Sciatic nerve (tissue), 2 donors: ENCODE results near the gene HSD11B2. TPM values are rescaled to one million over a fixed set of nuclear protein-coding genes. Genes with fewer than 3 reads are reported as not detected.

Source experiments
- ATAC-seq: fragments of 200-7000 bp; cut with Tn5 transposase; one replicate; pipeline ENCODE4 v1.9.1; 2020; ENCODE audit warnings: mild to moderate bottlenecking, moderate library complexity
- DNase-seq: peaks from one replicate; pipeline ENCODE4 v3.0.0-alpha.2; 2020; ENCODE audit warnings: low spot score
- intact Hi-C: fragments of 100-400 bp; cut with DNase I; formaldehyde crosslinking; loops from one replicate; pipeline ENCODE4 v1.14.2; 2022
- total RNA-seq: library from RNA; stranded (reverse); fragmentation: NEBNext Ultra II Directional; extraction: Animal tissue kit (Norgen Biotek cat#: 25700); gene quantifications from one replicate; pipeline ENCODE4 v1.2.1, GENCODE V29; 2021
- donor health status: DM: no; HTN: no; CAD: no.
- donor health status: DM: no; HTN: no; CAD: no.

The HSD11B2 gene
- total RNA-seq, 1 donor from 2014 or later = 0.53 TPM

DNA sequence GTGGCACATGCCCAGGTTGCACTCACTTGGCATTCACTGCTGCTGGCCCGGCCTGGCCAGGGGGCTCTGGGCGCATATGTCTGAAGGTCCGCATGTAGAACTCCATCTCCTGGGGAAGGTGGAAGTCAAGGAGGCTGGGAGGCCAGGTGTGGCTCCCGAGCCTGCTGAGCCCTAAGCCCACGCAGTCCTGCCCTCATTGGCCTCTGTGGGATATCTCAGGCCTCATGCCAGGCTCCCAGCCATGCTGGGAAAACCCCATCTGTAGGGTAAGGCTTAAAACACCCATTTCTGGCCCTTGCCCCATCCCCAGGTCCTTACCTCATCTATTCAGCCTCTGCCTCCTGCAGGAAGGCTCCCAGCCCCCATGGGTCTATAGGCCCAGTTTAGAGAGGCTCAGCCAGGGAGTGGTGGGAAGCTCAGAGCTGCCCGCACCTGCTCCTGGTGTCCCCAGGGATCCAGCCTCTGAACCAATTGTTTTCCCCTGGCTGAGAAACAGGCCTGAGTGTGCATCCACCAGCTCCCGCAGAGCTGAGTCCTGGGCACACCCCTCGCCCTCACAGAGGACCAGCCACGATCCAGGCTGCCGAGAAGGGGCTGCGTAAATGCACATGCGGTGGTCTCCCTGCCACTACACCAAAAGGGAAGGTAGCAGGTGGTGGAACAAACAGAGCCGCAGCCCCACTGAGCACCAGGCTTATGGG, 35.3 kb upstream of the HSD11B2 start:
- intact Hi-C loops = no loop called here
- ATAC-seq (no peak), DNase-seq (peak; percentile 60)

DNA sequence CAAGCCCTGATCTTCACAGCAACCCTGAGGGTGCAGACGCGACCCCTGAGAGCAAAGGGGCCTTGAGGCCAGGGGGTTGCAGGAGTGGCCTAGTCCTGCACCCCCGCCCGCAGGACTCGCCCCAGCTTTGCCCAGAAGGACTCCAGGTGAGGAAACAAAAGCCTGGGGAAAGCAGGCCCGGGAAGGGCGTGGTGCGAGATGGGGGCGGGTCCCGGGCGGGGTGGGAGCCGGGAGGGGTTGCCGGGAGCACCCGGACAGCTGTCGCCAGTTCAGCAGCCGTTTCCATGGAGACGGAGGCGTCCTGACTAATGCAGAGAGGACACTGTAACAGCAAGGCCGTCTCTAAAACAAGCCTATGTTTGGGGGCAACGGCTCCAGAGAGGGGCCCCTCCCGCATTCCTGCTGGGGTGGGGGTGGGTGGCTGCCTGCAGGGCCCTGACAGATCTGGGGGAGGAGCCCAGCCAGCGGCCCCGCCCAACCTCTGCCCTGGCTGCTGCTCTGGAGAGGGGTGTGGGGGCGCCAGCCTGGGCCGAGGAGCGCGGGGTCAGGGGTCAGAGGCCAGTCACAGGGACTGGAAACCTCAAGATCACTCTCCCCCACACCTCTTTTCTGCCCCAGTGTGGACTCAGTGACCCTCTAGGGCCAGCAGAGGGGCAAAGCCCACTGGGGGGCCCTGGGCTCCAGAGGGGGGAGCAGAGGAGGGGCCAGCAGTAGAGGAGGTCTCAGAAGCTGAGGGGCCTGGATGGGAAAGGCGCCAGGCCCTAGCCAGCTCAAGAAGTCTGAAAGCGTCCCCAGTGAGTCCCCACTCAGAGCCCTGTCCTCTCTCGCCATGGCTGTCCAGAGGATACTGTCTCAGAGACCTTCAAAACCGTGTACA, 34.5 kb upstream of the HSD11B2 start:
- ATAC-seq (peak; percentile 18), DNase-seq (peak; percentile 80)
- intact Hi-C loops = no loop called here

- DNase-seq (no peak), ATAC-seq (peak; percentile 14)
- intact Hi-C loops = no loop called here
Measured at GRCh38 chr16:67397036-67397801, 33.7 kb upstream of the HSD11B2 start.

- ATAC-seq (no peak), DNase-seq (no peak)
- intact Hi-C loops = no loop called here
Measured at GRCh38 chr16:67397812-67398545, 32.9 kb upstream of the HSD11B2 start.

GRCh38 chr16:67398546-67399217, 32.2 kb upstream of the HSD11B2 start:
- ATAC-seq (no peak), DNase-seq (no peak)
- intact Hi-C loops = no loop called here

DNA sequence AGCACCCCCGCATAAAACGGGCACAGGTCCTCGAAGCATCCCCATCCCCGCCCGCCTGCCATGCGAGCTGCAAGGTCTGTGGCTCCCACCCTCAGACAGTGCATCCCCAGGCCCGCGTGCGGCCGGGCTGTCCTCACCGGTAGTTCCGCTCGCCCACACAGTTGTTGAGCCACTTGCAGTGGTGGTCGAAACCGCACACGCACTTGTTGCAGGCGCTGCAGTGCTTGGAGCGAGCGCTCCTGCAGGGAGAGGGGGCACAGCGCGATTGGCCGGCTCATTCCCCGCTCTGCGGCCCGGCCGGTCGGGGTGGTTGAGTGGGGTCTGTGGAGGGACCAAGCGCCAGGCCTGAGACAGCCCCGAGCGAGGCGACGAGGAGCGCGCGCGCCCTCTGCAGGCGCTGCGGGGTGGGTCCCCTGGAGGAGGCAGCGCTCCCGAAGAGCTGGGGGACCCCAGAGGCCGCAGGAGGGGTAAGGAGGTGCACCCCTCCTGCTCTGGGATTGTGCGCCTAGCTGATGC, 31.6 kb upstream of the HSD11B2 start:
- DNase-seq = no peak
- peak; percentile 68 for ATAC-seq

GRCh38 chr16:67399749-67400704, 30.9 kb upstream of the HSD11B2 start:
- intact Hi-C loops = no loop called here
- ATAC-seq = no peak
- DNase-seq = peak; percentile 45

More for the DNA sequence above, 31.6 kb upstream of the HSD11B2 start:
- intact Hi-C loops = no loop called here

DNA sequence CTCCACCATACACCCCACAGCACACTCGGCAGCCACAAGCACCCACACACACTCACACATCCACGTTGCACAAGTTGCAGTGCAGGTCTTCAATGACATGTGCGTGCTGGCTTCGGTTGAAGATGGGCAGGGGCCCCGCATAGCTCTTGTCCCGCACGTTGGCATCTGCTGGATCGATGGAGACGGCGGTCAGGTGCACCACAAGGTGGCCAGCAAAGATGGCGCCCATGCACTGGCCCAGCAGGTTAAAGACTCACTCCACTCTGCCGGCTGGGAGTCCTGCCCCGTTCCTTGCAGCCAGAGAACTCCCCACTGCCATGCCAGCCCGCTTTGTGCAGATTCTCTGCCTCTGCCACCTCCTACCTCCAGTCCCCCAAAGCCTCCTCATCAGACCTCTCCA, 30.0 kb upstream of the HSD11B2 start:
- DNase-seq (no peak), ATAC-seq (no peak)
- intact Hi-C loops = no loop called here

GRCh38 chr16:67403976-67404555, 26.9 kb upstream of the HSD11B2 start:
- intact Hi-C loops = no loop called here
- ATAC-seq = no peak
- no peak for DNase-seq

- ATAC-seq = no peak
- intact Hi-C loops = no loop called here
- DNase-seq = no peak
Measured at GRCh38 chr16:67404740-67405226, 26.1 kb upstream of the HSD11B2 start.

DNA sequence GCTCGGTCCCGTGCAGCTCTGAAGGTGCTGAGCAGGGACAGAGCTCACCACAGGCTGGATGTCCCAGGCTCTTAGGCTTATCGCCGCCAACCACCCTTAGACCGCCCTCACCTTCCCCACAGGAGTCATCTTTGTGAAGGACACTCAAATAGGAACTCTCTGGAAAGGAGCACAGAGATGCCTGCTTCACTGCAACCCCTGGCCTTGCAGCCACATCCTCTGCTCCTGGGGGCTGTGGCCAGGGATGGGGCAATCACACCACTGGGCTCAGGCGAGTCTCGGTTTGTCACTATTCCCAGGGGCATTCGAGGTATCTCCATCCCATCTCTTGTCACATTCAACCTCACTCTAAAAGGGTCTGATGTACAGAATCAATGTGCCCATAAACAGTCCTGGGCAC, 25.6 kb upstream of the HSD11B2 start:
- intact Hi-C loops = no loop called here
- ATAC-seq (no peak), DNase-seq (no peak)

DNA sequence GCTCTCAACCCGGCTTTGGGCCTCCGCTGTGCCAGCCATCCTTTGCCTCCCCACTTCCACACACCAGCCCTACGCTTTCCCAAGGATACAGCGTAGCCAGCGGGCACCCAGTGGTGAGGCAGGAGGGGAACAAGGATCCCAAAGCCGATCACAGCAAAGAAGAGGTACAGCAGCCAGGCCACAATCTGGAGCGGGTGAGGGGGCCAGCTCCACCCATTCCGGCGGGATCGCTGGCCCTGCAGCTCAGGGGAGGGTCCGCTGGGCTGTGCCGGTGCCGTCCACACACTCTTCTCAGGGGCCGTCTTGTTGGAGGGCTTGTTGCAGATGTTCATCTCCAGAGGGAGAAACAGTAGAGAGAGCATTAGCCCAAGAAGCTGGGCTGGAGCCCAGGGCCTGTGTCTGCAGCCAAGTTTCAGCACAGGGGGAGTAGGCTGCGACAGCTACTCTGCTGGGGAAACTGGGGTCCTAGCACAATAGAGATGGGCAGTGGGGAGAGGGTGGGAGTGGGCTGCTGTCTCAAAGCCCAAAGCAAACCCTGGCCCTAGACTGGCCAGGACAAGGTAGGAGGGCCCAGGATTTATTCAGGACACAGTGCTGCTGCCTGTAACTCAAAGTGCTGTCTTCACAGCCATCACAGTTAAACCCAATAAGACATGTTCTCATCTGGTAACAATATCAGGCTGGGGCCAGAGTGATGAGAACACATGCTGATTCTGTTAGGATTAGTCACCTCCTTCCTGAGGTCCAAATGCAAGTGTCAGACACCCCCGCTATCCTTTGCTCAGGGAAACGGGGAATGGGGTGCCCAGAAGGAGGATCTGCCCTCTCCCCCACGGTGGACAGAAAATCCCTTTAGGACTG, 24.6 kb upstream of the HSD11B2 start:
- ATAC-seq = peak; percentile 89
- no peak for DNase-seq
- intact Hi-C loops = no loop called here

GRCh38 chr16:67407176-67407787, 23.6 kb upstream of the HSD11B2 start:
- DNase-seq (no peak), ATAC-seq (peak; percentile 5)
- intact Hi-C loops = no loop called here

DNA sequence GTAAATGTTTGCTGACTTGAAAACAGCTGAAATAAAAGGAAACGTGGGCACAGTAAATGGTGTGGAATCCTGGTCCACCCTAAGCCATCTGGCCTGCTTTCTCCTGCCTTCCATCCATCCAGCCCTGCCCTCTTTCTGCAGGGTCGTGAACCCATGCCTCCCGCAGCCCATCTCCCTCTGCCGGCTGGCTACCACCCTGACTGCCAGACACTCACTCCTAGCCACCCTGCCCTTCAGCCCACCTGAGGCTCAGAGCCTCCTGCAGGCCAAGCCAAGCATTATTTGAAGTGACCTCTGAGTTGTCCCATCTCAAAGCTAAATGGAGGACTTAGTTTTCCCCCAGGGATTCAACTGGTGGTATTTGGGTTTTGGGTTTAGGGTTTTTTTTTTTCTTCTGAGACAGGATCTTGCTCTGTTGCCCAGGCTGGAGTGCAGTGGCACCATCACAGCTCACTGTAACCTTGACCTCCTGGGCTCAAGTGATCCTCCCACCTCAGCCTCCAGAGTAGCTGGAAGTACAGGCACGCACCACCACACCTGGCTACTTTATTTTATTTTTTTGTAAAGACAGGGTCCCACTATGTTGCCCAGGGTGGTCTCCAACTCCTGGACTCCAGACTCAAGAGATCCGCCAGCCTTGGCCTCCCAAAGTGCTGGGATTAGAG, 23.0 kb upstream of the HSD11B2 start:
- intact Hi-C loops = no loop called here
- no peak for ATAC-seq

DNA sequence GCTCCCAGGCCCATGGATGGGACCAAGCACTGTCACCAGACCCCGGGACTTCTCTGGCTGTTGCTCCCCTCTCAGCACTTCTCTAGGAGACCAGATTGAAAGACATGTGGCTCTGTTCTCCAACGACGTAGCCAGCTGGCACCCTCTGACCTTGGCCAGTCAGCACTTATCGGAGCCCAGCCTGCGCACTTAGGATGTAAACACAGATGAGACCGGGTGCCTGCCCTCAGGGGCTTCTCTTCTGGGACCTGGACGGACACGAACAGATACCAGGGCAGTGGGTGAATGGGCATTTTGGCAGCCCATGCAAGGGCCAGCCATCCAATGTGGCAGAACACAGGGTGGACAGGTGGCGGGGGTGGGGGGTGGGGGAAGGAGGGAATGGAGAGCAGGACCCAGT, 21.3 kb upstream of the HSD11B2 start:
- ATAC-seq (no peak), DNase-seq (no peak)
- intact Hi-C loops = no loop called here

More for the DNA sequence above, 23.0 kb upstream of the HSD11B2 start:
- DNase-seq = no peak
